Stimulated activated CD8-positive, alpha-beta memory T cell treated with anti-CD3 and anti-CD28 coated beads, Interleukin-4, amount 100 ng/mL, for 1 hour (primary cell): ENCODE results near the gene XRCC3.
"Not testable (repeated sequence)": the region's sequence is repeated elsewhere in the genome, so short reads cannot be mapped to it uniquely, and the experiment has no call there.

Experiments
- DNase-seq, 2 donors: peaks; one replicate each; pipeline ENCODE4 v3.0.0-alpha.2; 2020; ENCODE audit warnings: low read depth in 2 of 2, low spot score in 1 of 2

Gene XRCC3

DNA sequence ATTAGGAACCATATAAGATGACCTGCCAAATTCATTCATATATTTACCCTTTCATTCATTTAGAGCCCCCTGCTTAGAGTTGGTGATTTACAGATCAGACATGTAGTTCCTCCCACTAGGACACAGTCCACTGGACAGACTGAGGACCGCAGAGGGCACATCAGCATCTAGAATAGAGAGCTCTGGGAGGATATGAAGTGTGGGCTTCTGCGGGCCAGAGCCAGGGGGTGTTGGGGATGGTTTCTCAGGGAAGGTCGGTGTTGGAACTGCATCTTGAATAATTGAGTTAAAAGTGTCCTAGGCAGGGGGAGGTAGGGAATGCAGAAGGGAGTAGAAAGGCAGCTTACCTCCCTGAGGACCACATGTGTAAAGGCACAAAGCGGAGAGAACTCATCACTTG, 43.3 kb downstream of the XRCC3 start:
- no peak for DNase-seq

DNA sequence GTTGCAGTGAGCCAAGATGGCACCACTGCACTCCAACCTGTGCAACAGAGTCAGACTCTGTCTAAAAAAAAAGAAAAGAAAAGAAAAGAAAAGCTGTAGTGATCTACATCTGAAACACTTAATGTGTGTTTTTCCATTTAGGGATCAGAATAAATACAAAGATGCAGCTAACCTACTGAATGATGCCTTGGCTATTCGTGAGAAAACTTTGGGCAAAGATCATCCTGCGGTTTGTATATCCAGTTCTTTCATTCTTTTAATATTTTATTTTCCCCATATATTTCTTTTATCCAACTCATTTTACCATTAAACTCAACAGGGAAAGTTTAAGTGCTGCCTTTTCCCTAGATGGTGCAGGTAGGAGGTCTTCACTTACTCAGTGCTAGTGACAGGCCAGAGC, 45.9 kb downstream of the XRCC3 start:
- DNase-seq: no peak

DNA sequence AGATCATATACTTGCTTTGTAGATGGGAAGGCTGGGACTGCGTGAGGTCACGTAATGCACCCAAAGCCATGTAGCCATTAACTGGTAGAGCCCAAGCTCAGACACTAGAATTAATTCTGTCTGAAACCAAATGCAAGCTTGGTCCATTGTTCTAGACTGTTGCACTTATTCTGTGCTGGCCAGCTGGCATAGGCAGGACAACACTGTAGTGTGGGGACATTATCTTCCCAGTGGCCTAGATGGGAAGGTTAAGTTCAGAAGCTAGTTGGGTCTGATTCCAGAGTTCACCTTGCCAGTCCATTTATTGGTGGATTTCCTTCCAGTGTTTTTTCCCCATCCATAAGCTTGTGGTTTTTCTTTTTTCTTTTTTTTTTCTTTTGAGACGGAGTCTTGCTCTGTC, 47.1 kb downstream of the XRCC3 start:
- DNase-seq: no peak

DNA sequence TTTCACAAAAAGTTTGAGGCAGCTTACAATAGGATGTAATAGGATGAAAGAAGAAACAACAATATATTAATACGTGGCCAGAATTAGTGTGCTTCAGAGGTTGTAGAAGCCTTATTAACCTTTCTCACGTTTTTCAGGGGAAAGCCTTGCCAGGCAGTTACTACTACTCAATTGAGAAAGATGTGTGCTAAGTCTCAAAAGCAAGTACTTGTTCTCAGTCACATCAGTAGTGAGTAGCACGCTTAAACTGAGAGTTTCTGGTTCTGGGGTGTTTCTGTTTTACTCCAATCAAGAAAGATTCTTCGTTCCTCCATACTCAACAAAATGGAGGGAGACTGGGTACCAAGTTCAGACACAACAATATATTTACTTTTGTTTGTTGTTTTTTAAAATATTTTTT, 47.6 kb downstream of the XRCC3 start:
- DNase-seq: no peak

DNA sequence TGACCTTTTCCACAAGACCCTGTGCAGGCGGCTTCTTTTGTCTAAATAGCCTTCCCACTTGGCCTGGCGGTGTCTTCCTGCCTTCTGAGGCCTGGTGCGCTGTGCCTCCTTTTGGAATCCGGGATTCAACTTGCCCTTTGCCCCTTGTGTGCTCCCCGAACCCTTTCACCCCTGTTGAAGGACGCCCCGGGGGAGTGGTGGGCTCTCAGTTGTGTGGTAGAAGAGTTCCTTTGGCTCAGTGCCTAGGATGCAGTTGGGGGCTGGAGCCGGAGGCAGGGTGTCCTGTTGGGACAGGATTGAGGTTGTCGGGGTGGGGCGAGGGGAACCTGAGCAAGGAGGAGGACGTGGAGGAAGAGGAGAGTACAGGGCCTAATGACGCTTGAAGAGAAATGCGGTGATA, 51.7 kb downstream of the XRCC3 start:
- no peak for DNase-seq

DNA sequence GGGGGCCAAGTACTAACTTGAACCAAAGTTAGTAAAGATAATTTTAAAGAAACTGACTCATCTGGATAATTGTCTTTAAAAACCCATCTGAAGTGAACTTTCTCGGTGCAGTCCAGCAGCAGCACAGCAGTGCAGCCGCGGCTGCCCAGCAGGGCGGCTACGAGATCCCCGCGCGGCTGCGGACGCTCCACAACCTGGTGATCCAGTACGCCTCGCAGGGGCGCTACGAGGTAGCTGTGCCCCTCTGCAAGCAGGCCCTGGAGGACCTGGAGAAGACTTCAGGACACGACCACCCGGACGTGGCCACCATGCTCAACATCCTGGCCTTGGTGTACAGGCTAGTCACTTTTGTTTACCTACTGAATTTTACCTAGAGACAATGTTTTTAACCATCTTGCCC, 52.7 kb downstream of the XRCC3 start:
- no peak for DNase-seq

GRCh38 chr14:103662029-103662428, 53.2 kb downstream of the XRCC3 start:
- DNase-seq: no peak

GRCh38 chr14:103659631-103660030, 55.6 kb downstream of the XRCC3 start:
- no peak for DNase-seq

DNA sequence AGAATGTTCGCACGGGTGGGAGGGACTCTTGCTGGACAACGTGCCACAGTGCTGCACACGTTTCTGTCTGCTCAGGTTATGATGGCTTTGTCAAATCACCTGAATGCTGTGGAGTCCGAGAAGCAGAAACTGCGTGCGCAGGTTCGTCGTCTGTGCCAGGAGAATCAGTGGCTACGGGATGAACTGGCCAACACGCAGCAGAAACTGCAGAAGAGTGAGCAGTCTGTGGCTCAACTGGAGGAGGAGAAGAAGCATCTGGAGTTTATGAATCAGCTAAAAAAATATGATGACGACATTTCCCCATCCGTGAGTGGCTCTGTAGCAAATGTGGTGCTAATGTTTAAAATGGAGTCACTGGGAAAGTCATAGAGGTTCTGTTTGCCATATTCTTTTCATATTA, 57.8 kb downstream of the XRCC3 start:
- DNase-seq: no peak

DNA sequence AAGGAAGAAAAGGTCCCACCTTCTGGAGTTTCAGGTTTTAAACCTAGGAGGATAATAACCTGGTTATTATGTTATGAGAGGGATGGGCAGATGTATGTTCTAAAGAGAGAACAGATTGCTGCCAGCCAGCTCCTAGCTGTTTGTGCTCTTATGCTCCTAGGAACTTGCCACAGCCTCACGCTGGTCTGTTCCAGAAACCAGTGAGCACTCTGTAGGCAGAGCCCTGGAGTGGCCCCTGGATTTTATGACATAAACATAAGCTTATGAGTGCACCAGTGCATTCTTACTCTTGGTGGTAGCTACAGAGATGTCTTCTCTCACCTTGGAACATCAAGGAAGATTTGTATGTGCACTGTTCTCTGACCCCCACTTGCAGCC, 58.5 kb downstream of the XRCC3 start:
- no peak for DNase-seq

DNA sequence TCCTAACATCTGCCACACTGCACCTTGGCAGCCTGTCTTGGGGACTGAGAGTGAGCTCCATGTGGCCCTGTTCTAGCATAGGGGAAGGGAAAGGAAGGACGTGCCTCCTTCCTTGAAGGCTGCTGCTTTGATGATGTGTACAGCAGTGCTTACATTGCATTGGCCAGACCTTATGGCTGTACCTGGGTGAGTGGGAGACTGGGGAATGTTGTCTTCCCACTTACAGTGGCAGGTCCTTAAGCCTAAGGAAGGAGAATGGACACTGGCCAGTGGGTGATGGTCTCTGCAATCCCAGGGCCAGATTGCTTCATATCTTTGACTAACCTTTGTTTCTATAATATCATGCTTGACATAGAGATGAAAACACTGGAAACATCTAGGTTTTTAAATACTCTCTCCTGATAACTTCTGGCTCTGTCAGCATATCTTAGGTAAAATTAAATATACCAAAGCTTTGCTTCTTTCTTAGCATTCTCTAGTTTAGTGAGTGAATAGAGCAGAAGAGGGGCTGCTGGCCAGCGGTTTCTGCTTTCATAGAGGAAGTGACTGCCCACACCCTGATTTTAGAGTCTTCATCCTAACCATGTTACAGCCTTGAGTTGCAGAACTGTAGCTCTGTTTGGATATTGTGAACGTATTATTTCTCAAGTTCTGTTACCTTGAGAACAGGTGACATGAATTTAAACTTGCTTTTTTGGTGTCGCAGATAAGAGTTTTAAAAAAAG, 59.1 kb downstream of the XRCC3 start:
- DNase-seq: no peak

DNA sequence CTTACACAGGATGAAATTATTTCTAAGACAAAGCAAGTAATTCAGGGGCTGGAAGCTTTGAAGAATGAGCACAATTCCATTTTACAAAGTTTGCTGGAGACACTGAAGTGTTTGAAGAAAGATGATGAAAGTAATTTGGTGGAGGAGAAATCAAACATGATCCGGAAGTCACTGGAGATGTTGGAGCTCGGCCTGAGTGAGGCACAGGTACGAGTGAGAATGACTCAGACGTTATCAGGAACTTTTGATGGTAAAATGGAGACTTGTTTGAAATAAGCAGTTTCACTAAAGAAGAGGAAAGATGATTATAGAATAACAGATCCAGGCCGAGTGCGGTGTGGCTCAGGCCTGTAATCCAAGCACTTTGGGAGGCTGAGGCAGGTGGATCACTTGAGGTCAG, 60.6 kb downstream of the XRCC3 start:
- DNase-seq: no peak

DNA sequence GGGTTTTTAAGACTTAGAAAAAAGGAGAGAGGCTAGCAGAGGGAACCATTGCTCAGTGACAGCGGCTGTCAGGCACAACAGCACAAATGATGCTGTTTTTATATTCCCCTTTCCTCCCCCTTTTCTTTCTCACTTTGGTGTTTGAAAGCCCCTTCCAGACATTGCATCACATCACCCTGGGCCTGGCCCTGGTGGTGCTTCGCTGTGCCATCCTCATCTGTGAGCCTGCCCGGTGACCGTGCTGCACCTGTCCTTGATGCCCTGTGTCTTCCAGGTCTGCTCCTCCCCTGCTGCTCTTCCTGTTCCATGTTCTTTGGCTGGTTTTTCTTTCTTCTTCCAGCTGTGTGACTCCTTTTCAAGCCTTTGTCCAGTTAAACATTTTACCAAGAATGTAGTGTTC, 61.4 kb downstream of the XRCC3 start:
- no peak for DNase-seq

GRCh38 chr14:103653336-103653735, 61.9 kb downstream of the XRCC3 start:
- not testable (repeated sequence) for DNase-seq

GRCh38 chr14:103652806-103653205, 62.4 kb downstream of the XRCC3 start:
- no peak for DNase-seq

GRCh38 chr14:103651585-103651984, 63.7 kb downstream of the XRCC3 start:
- DNase-seq: no peak

- DNase-seq: no peak
These were observed 65.0 kb downstream of the XRCC3 start for GRCh38 chr14:103650213-103650612.

DNA sequence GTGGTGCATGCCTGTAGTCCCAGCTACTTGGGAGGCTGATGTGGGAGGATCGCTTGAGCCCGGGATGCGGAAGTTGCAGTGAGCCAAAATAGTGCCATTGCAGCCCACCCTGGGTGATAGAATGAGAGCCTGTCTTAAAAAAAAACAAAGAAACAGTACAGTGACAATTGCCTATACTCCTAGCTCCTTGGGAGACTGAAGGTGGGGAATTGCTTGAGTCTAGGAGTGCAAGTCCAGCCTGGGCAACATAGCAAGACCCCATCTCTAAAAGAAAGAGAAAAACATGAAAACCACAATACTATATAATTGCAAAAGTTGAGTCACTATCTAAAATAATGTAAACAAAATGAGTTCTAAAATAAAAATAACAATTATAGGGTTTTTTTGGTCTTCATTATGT, 66.2 kb downstream of the XRCC3 start:
- no peak for DNase-seq
